ENCODE results near the gene SLC22A4. TPM values are rescaled to one million over a fixed set of nuclear protein-coding genes. Genes with fewer than 3 reads are reported as not detected.

Gene SLC22A4
- total RNA-seq, 2 donors from 2014 or later = 1.3 to 8.3 TPM

GRCh38 chr5:132319975-132320374 lies 25.8 kb downstream of the SLC22A4 start:
- no peak overlapping the region for H3K4me3 ChIP-seq
- no peaks in the 10 kb centered on the region for H3K36me3 ChIP-seq
- TF ChIP-seq CTCF (IDR thresholded peaks at IDR 0.05) = no peak
- H3K27me3 ChIP-seq = no peaks in the 10 kb centered on the region
- no peaks in the 10 kb centered on the region for H3K4me1 ChIP-seq
- intact Hi-C loops (cut with DNase I) = no loop called here
- no peak for DNase-seq
- H3K9me3 ChIP-seq = no peaks in the 10 kb centered on the region
- H3K9ac ChIP-seq (ENCODE audit: low read depth in 2 of 2, low read length in 2 of 2) = no peak overlapping the region
- no peak overlapping the region for H3K27ac ChIP-seq

DNA sequence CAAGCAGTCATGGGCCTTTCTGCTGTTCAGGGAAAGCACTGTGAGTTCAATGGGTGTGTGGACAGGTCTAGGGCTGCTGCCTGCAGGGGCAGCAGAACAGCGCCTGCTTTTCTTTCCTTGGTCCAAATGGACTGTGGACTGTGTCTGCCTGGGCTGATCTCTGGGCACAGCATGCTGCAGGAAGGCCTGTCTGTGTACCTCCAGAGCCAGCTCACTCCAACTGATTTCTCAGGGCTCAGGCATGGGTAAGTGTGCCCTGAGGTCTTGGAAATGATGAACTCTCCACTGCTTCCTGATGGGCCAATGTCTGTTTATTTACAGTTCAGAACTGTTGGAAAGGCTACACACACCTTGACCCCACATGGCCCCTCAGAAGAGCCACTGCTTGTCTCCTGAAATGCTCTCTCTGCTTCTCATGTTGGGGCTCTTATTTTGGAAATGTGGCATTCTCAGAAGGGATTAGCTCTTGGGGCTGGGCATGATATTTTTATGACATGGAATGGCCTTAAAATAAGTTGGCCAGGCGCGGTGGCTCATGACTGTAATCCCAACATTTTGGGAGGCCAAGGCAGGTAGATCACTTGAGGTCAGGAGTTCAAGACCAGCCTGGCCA lies 27.0 kb downstream of the SLC22A4 start:
- Histone ChIP-seq H3K4me3 (no peak overlapping the region), H3K4me1 (no peaks in the 10 kb centered on the region), H3K27me3 (no peaks in the 10 kb centered on the region), H3K9me3 (no peaks in the 10 kb centered on the region), H3K36me3 (no peaks in the 10 kb centered on the region), H3K9ac (ENCODE audit: low read depth in 2 of 2, low read length in 2 of 2) (no peak overlapping the region), H3K27ac (no peak overlapping the region)
- DNase-seq = no peak
- intact Hi-C loops (cut with DNase I) = no loop called here
- no peak for TF ChIP-seq CTCF (IDR thresholded peaks at IDR 0.05)

- H3K27me3 ChIP-seq = no peaks in the 10 kb centered on the region
- no peaks in the 10 kb centered on the region for H3K36me3 ChIP-seq
- H3K9me3 ChIP-seq = no peaks in the 10 kb centered on the region
- no peak overlapping the region for H3K27ac ChIP-seq
- no peak for DNase-seq
- no peaks in the 10 kb centered on the region for H3K4me1 ChIP-seq
- H3K9ac ChIP-seq (ENCODE audit: low read depth in 2 of 2, low read length in 2 of 2) = no peak overlapping the region
- no peak for TF ChIP-seq CTCF (IDR thresholded peaks at IDR 0.05)
- no peak overlapping the region for H3K4me3 ChIP-seq
- intact Hi-C loops (cut with DNase I) = no loop called here
Observed at GRCh38 chr5:132322266-132322665, 28.1 kb downstream of the SLC22A4 start.

DNA sequence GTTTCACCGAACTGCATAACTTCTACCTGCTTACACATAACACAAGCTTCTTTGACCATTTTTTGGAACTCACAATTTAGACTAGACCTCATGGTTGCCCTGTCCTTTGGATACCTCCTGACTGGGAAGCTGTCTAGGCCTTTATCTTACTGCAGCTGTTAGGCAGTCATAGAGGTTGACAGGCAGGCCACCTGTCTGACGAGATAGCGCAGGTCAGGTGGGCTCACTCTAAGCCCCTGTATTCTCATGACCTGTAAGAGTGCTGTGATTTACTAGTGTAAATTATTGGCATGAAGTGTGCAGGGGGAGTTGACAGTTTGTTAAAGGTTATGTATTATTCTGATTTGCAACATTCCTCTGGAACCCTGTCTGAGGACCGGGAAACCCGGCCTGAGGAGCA lies 29.0 kb downstream of the SLC22A4 start:
- Histone ChIP-seq H3K27me3 (no peaks in the 10 kb centered on the region), H3K9ac (ENCODE audit: low read depth in 2 of 2, low read length in 2 of 2) (no peak overlapping the region), H3K27ac (no peak overlapping the region), H3K4me1 (no peaks in the 10 kb centered on the region), H3K9me3 (no peaks in the 10 kb centered on the region), H3K36me3 (no peaks in the 10 kb centered on the region), H3K4me3 (no peak overlapping the region)
- intact Hi-C loops (cut with DNase I) = no loop called here
- no peak for TF ChIP-seq CTCF (IDR thresholded peaks at IDR 0.05)
- DNase-seq = no peak

DNA sequence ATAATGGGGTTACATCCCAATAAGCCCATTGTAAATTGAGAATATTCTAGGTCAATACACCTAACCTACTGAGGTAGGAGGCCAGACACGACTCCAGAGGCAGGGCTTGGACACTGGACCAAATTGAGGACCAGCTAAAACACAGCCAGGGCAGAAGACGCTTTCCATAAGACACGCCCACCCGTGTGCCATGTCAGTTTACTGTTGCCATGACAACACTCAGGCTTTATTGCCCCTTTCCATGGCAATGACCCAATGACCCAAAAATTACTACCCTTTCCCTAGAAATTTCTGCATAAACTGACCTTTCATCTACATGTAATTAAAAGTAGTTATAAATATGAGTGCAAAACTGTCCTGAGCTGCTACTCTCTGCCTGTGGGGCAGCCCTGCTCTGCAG lies 31.5 kb downstream of the SLC22A4 start:
- no peaks in the 10 kb centered on the region for H3K4me1 ChIP-seq
- no peak overlapping the region for H3K27ac ChIP-seq
- no peaks in the 10 kb centered on the region for H3K9me3 ChIP-seq
- H3K4me3 ChIP-seq = no peak overlapping the region
- intact Hi-C loops (cut with DNase I) = no loop called here
- no peak for DNase-seq
- no peaks in the 10 kb centered on the region for H3K27me3 ChIP-seq
- no peak for TF ChIP-seq CTCF (IDR thresholded peaks at IDR 0.05)
- H3K9ac ChIP-seq (ENCODE audit: low read depth in 2 of 2, low read length in 2 of 2) = no peak overlapping the region
- no peaks in the 10 kb centered on the region for H3K36me3 ChIP-seq
